Measurements from ENCODE around the gene SYDE1. TPM values are rescaled to one million over a fixed set of nuclear protein-coding genes. Genes with fewer than 3 reads are reported as not detected.

SYDE1 gene
- total RNA-seq, 1 experiment from 2014 or later, result 47.7 TPM

DNA sequence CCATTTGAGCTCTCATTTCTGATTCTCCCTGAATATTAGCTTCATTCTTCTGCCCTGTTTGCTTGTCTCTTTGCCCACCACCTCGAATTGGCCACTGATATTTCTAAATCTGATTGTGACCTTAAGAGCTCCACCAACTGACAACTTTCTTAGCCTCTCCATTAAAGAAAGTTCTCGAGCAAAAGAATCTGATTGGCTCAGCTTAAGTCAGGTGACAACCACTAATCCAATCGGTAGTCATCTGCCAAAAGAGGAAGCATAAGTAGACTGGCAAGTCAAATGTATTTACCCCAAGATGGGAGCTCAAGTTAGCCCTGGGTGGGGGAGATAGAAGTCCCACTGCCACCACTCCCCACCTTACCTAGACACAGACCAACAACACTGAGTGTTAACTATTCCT, 52.0 kb downstream of the SYDE1 start:
- Histone ChIP-seq H3K27me3 (ENCODE audit: control insufficient read depth, insufficient read depth, low read length) (no peaks in the 10 kb centered on the region), H3K9me3 (ENCODE audit: control insufficient read depth, insufficient read depth, low read depth, low read length) (no peaks in the 10 kb centered on the region), H3K4me1 (ENCODE audit: control insufficient read depth, insufficient read depth, low read length) (no peaks in the 10 kb centered on the region), H3K36me3 (ENCODE audit: control insufficient read depth, insufficient read depth, low read length) (no peaks in the 10 kb centered on the region), H3K27ac (ENCODE audit: low read length) (no peak overlapping the region), H3K4me3 (ENCODE audit: low read depth in 2 of 2, low read length in 2 of 2) (no peak overlapping the region)
- in situ Hi-C loops (cut with HindIII; ENCODE audit: low pct_unique_long_range_greater_than_20kb, low sequenced_read_pairs), result no loop called here
- no peak for DNase-seq (ENCODE audit: low read depth, low spot score)
- ChIA-PET POLR2A (interaction anchor here (0.5 kb wide), 1 partner anchor 49 kb away, joined by 5 read pairs; no protein-coding TSS in a partner anchor), CTCF (interaction anchor here (0.6 kb wide), 1 partner anchor 10 kb away, joined by 5 read pairs; no protein-coding TSS in a partner anchor)
- TF ChIP-seq POLR2AphosphoS5 (IDR thresholded peaks at IDR 0.05; ENCODE audit: low read depth, low read length) (no peak), TCF7L2 (IDR thresholded peaks at IDR 0.05; ENCODE audit: low read depth, low read length) (no peak), SIN3A (IDR thresholded peaks at IDR 0.05; ENCODE audit: borderline replicate concordance, insufficient read depth, low read depth, low read length) (no peak)
- TF ChIP-seq, protein P1, sequence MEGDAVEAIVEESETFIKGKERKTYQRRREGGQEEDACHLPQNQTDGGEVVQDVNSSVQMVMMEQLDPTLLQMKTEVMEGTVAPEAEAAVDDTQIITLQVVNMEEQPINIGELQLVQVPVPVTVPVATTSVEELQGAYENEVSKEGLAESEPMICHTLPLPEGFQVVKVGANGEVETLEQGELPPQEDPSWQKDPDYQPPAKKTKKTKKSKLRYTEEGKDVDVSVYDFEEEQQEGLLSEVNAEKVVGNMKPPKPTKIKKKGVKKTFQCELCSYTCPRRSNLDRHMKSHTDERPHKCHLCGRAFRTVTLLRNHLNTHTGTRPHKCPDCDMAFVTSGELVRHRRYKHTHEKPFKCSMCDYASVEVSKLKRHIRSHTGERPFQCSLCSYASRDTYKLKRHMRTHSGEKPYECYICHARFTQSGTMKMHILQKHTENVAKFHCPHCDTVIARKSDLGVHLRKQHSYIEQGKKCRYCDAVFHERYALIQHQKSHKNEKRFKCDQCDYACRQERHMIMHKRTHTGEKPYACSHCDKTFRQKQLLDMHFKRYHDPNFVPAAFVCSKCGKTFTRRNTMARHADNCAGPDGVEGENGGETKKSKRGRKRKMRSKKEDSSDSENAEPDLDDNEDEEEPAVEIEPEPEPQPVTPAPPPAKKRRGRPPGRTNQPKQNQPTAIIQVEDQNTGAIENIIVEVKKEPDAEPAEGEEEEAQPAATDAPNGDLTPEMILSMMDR (IDR thresholded peaks at IDR 0.05), result no peak
- TF ChIP-seq, protein P2, sequence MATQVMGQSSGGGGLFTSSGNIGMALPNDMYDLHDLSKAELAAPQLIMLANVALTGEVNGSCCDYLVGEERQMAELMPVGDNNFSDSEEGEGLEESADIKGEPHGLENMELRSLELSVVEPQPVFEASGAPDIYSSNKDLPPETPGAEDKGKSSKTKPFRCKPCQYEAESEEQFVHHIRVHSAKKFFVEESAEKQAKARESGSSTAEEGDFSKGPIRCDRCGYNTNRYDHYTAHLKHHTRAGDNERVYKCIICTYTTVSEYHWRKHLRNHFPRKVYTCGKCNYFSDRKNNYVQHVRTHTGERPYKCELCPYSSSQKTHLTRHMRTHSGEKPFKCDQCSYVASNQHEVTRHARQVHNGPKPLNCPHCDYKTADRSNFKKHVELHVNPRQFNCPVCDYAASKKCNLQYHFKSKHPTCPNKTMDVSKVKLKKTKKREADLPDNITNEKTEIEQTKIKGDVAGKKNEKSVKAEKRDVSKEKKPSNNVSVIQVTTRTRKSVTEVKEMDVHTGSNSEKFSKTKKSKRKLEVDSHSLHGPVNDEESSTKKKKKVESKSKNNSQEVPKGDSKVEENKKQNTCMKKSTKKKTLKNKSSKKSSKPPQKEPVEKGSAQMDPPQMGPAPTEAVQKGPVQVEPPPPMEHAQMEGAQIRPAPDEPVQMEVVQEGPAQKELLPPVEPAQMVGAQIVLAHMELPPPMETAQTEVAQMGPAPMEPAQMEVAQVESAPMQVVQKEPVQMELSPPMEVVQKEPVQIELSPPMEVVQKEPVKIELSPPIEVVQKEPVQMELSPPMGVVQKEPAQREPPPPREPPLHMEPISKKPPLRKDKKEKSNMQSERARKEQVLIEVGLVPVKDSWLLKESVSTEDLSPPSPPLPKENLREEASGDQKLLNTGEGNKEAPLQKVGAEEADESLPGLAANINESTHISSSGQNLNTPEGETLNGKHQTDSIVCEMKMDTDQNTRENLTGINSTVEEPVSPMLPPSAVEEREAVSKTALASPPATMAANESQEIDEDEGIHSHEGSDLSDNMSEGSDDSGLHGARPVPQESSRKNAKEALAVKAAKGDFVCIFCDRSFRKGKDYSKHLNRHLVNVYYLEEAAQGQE (IDR thresholded peaks at IDR 0.05; ENCODE audit: insufficient read depth in 1 of 2, low read depth in 2 of 2, low read length in 1 of 2), result no peak
- intact Hi-C loops (cut with micrococcal nuclease; ENCODE audit: unreplicated experiment), result no loop called here
- no peak for ATAC-seq
- no TSS peak for BruUV-seq (replicated peaks)

DNA sequence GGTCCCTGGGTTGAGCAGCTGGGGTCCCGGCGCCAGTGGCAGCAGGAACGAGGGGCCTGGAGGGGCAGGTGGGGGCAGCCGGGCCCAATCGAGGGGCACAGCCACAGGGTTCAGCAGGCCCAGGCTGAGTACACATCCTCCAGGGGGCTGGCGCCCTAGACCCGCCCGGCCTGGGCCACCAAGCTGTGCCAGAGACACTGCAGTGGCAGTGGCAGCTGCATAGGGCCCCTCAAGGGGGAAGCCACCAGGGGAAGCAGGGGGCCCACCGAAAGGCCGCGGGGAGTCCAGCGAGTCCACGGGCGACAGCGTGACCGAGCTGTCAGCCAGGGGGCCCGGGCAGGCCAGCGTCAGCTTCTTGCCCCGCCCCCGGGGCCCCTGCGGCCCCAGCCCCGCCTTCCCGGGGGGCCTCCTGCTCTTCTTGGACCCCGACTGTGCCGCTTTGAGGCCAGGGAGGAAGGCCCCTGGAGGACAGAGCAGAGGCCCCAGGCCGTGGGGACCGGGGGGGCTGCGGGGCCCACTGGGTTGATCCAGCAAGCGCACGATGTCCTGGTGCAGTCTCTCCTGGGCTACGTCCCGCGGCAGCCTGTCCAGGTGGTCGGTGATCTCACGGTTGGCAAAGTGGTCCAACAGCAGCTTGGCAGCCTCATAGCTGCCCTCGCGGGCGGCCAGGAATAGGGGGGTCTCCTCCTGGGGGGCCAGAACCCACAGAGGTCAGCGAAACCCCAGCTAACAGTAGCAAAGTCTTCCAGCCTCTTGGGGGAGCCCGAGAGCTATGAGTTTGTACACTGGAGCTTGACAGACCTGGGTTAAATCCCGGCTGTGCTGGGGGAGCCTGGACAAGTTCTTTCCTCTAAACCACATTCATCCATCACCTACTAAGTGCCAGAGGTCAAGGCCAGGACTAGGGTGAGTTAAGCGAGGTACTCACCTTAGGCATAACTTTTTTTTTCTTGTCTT, 54.1 kb downstream of the SYDE1 start:
- POLR2A ChIA-PET, result interaction anchor here (0.6 kb wide), 1 partner anchor 810 kb away, joined by 6 read pairs; no protein-coding TSS in a partner anchor
- H3K9me3 ChIP-seq (ENCODE audit: control insufficient read depth, insufficient read depth, low read depth, low read length), result no peaks in the 10 kb centered on the region; the same call in 1 of the 2 replicates
- ATAC-seq (peak; percentile 87), DNase-seq (ENCODE audit: low read depth, low spot score) (no peak)
- H3K36me3 ChIP-seq (ENCODE audit: control insufficient read depth, insufficient read depth, low read length), result no peaks in the 10 kb centered on the region
- H3K27me3 ChIP-seq (ENCODE audit: control insufficient read depth, insufficient read depth, low read length), result no peaks in the 10 kb centered on the region
- in situ Hi-C loops (cut with HindIII; ENCODE audit: low pct_unique_long_range_greater_than_20kb, low sequenced_read_pairs) (no loop called here), intact Hi-C loops (cut with micrococcal nuclease; ENCODE audit: unreplicated experiment) (no loop called here)
- TF ChIP-seq, protein P1 (IDR thresholded peaks at IDR 0.05), result peak; percentile 84
- TF ChIP-seq, protein P2 (IDR thresholded peaks at IDR 0.05; ENCODE audit: insufficient read depth in 1 of 2, low read depth in 2 of 2, low read length in 1 of 2), result no peak
- BruUV-seq (replicated peaks), result no TSS peak
- no peak overlapping the region for H3K27ac ChIP-seq (ENCODE audit: low read length)
- CTCF ChIA-PET, result interaction anchor here (0.6 to 1.1 kb wide), 13 partner anchors 11 to 345 kb away, joined by 3 to 18 read pairs (median 5); no protein-coding TSS in a partner anchor
- H3K4me1 ChIP-seq (ENCODE audit: control insufficient read depth, insufficient read depth, low read length), result no peaks in the 10 kb centered on the region
- no peak overlapping the region for H3K4me3 ChIP-seq (ENCODE audit: low read depth in 2 of 2, low read length in 2 of 2)
